Measurements from ENCODE around the gene CAP2.
"Not testable (repeated sequence)": the region's sequence is repeated elsewhere in the genome, so short reads cannot be mapped to it uniquely, and the experiment has no call there.

Gene CAP2

GRCh38 chr6:17506531-17506930, 113.1 kb downstream of the CAP2 start:
- no peak for DNase-seq

DNA sequence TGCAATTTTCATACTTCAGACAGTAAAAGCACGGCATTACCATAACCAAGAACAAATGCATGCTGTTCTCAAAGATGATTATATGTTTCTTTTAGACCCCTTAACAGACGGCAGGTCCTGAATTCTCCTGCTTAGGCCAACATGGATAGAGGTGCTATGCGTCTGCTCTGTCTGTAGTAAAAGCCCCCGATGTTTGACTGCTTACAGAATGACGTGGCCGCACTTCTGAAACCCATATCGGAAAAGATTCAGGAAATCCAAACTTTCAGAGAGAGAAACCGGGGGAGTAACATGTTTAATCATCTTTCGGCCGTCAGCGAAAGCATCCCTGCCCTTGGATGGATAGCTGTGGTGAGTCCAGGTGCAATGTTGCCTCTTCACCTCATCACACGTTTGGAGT, 113.6 kb downstream of the CAP2 start:
- DNase-seq = no peak

GRCh38 chr6:17511084-17511483, 117.7 kb downstream of the CAP2 start:
- DNase-seq = no peak

DNA sequence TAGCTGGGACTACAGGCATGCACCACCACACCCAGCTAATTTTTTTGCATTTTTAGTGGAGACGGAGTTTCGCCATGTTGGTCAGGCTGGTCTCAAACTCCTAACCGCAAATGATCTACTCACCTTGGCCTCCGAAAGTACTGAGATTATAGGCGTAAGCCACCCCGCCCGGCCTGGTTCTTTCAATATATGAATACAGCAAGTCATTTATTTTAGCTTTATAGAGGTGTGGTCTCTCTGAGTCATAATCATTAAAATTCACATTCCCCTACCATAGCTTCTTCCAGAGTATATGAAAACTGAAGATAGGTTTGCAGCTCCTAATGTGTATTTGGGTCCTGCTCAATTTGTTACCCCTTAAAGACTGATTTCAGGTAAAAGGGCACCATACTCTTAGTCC, 118.2 kb downstream of the CAP2 start:
- DNase-seq = no peak

DNA sequence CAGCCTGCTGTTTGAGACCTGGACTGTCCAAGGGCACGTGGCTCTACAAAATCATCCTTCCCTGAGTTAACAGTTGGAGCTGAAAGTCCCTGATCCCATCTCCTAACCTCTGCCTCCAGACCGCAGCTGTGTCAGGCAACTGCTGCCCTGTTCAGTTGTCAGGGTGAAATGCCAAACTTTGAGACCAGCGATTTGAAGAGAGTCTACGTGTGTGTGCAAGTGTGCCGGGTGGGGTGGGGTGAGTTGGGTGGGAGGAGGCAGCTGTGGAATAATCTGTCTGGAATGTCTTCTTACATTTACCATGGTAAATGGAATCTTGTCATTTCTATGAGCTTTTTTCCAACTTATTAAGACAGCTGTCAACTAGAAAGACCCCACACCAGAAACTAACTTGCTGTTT, 125.7 kb downstream of the CAP2 start:
- no peak for DNase-seq

DNA sequence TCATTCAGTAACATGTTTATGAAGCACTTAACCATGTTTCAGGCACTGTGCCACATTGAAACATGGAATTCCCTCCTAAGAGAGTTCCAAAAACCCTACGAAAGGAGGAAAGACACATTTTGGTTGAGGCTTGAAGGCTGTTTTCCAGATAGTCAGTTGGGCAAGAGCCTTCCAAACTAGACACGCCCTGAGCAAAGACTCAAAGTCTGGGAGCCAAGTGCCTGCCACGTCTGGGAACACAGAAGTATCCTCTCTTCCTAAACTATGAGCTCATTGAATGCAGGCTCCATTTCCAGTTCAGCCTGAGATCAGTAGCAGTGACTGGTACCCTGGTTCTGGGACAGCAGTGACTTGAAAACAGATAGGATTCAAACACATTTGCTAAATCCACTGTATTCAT, 132.2 kb downstream of the CAP2 start:
- no peak for DNase-seq

DNA sequence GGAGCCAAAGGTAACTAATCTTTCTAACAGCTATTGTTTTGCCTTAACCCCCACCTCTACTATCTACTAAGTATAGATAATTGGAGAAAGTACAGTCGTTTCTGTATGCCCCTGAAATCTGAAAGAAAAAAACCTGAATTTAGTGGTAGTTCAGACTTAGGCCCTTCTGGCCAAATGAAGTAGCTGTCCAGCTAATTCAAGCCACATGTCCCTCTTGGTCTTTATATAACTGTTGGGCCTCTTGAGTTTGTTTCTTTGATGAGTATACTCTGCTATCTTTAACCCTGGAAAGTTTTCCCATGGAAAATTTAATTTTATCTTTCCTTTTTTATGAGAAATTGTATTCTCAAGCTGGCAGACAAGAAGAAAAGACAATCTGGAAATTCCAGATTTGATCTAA, 133.7 kb downstream of the CAP2 start:
- DNase-seq = no peak

DNA sequence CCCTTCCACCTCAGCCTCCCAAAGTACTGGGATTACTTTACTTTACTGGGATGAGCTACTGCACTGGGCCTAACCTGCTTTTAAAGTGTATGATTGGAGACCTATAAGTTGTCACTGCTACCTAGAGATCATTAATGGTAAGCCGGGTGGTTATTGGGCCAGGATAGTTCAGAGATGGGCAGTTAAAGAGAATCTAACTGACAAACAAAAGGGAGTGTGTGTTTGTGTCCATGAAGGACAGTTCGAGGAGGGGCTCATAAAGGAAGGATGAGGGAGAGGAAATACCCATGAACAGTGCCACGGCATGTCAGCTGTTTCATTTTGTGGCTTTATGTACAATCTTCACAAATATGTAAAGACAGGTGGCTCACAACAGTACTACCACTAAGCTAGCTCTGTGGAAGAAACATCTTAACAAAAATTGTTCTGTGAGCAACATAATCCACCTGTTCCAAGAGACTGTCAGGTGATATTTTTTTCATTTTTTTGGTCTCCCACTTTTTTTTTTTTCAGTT, 137.0 kb downstream of the CAP2 start:
- DNase-seq = no peak

DNA sequence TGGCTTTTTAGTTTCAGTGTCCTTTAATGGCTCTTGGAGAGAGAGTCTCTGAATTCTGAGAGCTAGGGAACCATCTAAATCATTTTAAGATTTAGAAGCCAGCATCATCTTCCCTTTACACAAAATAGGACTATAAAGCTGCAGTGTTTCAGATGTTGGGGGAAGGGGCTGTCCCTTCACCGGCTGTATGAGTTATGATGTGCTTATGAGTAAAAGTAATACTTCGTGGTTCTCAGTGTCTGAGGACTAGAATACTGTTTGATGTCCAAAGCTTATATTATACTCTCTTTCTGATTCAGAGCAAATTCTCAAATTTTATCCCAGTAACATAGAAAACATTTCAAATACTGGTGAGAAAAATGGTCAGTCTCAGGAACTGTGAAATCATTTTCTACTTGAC, 143.2 kb downstream of the CAP2 start:
- DNase-seq = no peak

DNA sequence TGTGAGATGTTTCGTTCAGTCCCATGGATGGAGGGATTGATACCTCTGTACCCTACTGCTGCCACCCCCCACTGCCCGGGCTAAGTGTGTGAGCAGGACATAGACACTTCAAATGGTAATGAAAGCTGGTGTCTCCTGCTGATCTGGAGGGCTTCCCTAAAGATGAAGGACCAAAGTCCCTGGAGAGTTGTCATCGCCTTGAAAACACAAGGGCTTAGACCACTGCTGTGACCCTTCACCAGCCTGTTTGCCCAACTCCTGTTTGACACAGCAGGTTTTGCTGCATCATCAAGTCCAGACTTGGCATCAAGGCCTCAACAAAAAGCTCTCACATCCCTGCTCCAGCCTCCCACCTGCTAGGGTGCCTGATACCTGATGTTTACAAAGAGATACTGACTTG, 148.8 kb downstream of the CAP2 start:
- no peak for DNase-seq

GRCh38 chr6:17545681-17546080, 152.3 kb downstream of the CAP2 start:
- DNase-seq = not testable (repeated sequence)

DNA sequence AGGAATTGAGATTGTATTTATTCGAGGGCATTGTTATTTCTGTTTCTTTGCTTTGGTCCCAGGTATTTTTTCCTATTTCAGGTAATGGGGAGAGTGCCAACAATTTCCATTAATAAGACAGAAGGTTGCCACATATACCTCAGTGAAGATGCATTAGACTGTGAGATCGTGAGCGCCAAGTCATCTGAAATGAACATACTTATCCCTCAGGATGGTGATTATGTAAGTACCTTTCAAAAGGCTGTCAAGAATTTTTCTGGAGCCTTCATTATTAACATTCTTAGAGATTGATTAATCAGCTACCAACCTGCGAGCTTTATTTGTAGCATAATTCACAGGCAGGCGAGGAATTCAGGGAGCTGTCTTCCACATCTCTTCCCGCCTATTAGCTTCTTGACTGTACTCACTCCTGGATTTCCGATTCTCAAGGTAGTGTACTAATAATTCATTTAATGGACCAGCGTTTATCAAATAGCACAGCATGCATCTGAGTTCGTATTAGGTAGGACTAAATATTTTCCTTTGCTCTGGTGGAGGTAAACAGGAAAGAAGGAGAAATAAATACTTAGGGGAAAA, 158.1 kb downstream of the CAP2 start:
- no peak for DNase-seq

DNA sequence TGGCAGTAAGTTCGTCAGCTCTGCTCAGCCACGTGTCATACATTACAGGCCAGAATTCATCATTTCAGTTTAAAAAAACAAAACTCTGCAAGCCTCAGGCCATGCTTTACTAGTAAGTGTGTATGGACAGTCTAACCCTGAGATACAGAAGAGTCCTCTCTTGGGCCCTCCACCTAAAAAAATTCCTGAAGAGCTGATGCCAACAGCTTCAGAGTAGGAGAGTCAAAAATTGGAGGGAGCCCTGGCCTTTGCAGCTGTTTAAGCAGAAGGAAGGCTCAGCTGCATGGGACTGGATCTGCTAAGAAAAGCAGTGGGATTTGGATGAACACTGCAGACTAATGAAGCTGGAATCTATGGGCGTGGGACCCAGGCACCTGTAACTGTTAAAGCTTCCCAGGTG, 159.5 kb downstream of the CAP2 start:
- no peak for DNase-seq

GRCh38 chr6:17556014-17556413, 162.6 kb downstream of the CAP2 start:
- DNase-seq = no peak

GRCh38 chr6:17562636-17563035, 169.2 kb downstream of the CAP2 start:
- no peak for DNase-seq

GRCh38 chr6:17565399-17565798, 172.0 kb downstream of the CAP2 start:
- no peak for DNase-seq

DNA sequence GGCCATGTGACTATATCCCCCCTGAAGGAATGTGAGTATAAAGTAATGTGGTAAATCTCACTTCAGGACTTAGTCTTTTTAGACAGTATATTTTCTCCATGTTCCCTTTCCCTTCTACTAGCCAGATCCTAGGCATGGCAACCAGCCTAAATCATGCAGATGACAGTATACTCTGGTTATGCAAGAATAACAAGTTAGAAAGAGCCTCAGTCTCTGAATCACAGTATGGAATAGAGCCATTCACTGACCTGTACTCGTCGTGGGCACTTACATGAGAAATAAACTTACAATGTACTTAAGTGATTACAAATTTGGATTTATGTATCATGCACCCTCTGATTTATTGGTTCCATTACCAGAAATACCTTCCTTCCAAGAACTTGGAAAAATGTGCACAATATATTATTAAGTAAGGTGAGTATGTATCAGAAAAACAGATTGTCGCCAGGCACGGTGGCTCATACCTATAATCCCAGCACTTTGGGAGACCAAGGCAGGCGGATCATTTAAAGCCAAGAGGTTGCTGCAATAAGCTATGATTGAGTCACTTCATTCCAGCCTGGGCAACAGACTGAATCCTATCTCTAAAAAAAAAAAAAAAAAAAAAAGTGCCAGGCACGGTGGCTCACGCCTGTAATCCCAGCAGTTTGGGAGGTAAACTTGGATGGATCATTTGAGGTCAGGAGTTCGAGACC, 181.6 kb downstream of the CAP2 start:
- no peak for DNase-seq

DNA sequence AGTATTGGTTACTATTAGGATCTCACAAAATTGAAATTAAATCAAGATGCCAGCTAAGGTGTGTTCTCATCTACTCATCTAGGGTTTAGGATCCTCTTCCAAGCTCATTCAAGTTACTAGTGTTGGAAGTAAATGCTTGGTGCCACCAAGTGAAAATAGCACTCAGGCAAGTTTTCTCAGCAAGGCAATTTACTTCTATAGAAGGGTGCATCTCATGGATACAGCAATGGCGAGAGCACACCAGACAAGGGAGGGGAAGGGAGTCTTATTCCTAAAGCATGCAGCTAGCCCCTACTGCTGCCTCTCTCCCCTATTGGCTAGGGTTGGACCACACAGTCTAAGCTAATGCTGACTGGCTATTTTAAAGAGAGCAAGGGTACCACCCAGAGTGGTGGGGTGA, 183.7 kb downstream of the CAP2 start:
- no peak for DNase-seq

DNA sequence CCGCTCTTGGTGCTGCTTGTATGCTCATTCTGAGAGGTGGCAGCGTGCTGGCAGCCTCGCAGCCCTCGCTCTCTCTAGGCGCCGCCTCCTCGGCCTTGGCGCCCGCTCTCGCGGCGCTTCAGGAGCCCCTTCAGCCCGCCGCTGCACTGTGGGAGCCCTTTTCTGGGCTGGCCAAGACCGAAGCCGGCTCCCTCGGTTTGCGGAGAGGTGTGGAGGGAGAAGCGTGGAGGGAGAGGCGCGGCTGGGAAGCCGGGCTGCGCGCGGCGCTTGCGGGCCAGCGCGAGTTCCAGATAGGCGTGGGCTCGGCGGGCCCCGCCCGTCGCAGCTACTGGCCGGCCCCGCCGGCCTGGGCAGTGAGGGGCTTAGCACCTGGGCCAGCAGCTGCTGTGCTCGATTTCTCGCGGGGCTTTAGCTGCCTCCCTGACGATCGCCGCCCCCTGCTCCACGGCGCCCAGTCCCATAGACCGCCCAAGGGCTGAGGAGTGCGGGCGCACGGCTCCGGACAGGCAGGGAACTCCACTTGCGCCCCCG, 187.2 kb downstream of the CAP2 start:
- DNase-seq = peak; percentile 51

DNA sequence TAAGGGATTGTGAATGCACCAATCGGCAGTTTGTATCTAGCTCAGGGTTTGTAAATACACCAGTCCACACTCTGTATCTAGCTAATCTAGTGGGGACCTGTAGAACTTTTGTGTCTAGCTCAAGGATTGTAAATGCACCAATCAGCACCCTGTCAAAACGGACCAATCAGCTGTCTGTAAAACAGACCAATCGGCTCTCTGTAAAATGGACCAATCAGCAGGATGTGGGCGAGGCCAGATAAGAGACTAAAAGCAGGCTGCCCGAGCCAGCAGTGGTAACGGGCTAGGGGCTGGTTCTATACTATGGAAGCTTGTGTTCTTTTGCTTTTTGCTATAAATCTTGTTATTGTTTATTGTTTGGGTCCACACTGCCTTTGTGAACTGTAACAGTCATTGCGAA, 187.9 kb downstream of the CAP2 start:
- not testable (repeated sequence) for DNase-seq

DNA sequence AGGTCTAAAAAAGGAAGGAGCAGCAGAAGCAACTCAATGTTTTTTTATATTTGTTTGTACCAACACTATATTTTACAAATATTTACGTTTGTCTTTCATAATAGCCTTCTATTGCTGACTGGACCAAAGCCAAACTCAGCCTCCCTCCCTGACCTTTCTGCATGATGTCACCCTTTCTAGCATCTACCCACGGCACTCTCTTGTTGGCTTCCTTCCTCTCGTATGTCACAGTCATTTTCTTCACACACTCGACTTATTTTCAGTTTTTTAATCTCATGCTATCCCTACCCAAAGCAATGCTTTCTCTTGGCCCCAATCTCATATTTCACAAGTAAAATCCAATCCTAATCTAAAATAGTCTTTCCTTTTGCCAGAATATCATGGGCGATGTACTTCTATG, 190.4 kb downstream of the CAP2 start:
- no peak for DNase-seq

DNA sequence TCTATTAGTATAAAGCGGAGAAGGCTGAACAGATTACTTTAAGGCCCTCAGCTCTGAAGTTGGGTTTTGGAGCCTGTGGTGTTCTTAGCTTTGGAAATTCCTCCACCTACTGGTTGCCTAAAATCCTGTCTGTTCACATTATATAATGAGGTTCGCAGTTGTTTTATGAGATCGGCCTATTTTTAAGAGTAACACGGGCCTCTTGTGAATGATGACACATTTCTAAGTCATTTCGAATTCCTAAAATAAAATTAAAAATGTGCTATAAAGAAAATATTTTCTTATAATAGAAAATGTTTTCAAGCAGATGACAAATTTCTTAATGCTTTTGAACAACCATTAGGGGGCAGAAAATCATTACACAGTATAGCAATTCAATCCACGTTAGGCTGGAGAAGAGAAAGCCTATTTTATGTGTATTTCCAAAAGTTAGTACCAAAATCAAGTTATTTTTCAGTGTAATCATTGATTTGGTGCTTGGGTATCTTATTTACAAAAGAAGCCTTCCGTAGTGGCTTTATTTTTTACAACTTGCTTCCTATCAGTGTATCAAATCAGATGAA, 190.9 kb downstream of the CAP2 start:
- DNase-seq = peak; percentile 69

DNA sequence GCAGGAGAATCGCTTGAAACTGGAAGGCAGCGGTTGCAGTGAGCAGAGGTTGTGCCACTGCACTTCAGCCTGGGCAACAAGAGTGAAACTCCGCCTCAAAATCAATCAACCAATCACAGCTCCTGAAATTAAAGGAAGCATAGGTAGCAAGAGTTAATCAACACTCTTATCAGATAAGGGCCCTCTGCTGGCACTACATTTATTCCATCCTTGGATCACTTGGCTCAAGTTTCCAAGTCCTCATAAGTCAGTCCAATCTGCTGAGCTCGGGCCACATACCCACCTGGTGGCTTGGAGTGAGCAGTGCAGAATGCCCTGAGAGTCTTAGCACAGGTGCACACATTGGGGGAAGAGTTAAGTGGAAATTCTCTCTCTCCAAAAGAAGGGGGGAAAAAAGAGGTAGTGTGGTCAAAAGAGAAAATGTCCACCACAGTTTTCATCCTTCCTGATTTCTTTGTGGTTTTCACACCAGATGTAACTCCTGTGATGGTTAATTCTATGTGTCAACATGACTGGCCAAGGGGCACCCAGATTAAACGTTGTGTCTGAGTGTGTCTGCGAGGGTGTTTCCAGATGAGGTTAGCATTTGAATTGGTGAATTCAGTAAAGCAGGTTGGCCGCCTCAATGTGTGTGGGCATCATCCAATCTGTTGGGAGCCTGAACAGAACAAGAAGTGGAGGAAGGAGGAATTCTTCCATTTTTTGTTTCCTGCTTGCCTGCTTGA, 192.5 kb downstream of the CAP2 start:
- no peak for DNase-seq

GRCh38 chr6:17586623-17587022, 193.2 kb downstream of the CAP2 start:
- not testable (repeated sequence) for DNase-seq

Data from NCI-H510A treated with DMSO at 0.1 percent for 48 hours (cell line).